ENCODE data around the gene DNAAF2. TPM values are rescaled to one million over a fixed set of nuclear protein-coding genes. Genes with fewer than 3 reads are reported as not detected.

Gene DNAAF2
- total and polyA plus RNA-seq, 2 of the 13 experiments (the other 11 are each of a cell fraction or from before 2014, with no cell fraction given): 6.1 to 13.6 TPM

GRCh38 chr14:49620182-49621113 lies 14.6 kb downstream of the DNAAF2 start, which contains the start of the genes MGAT2 and RPL36AL (continued):
- peak; percentile 75; the same call in 1 of the 2 replicates for TF ChIP-seq SIN3A (IDR thresholded peaks at IDR 0.05; ENCODE audit: borderline replicate concordance, low read depth, low read length)
- TF ChIP-seq, protein P1, sequence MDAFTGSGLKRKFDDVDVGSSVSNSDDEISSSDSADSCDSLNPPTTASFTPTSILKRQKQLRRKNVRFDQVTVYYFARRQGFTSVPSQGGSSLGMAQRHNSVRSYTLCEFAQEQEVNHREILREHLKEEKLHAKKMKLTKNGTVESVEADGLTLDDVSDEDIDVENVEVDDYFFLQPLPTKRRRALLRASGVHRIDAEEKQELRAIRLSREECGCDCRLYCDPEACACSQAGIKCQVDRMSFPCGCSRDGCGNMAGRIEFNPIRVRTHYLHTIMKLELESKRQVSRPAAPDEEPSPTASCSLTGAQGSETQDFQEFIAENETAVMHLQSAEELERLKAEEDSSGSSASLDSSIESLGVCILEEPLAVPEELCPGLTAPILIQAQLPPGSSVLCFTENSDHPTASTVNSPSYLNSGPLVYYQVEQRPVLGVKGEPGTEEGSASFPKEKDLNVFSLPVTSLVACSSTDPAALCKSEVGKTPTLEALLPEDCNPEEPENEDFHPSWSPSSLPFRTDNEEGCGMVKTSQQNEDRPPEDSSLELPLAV (CRISPR knock-in tag; conservative IDR thresholded peaks at IDR 0.05; ENCODE audit: low read depth): no peak
- TF ChIP-seq, protein P2, sequence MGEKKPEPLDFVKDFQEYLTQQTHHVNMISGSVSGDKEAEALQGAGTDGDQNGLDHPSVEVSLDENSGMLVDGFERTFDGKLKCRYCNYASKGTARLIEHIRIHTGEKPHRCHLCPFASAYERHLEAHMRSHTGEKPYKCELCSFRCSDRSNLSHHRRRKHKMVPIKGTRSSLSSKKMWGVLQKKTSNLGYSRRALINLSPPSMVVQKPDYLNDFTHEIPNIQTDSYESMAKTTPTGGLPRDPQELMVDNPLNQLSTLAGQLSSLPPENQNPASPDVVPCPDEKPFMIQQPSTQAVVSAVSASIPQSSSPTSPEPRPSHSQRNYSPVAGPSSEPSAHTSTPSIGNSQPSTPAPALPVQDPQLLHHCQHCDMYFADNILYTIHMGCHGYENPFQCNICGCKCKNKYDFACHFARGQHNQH (CRISPR knock-in tag; IDR thresholded peaks at IDR 0.05): peak; percentile 80
- TF ChIP-seq NFATC3 (CRISPR knock-in tag; IDR thresholded peaks at IDR 0.05): no peak
- TF ChIP-seq ZNF124 (CRISPR knock-in tag; IDR thresholded peaks at IDR 0.05): peak; percentile 23
- no peak; the same call in 1 of the 2 replicates for TF ChIP-seq MXD1 (CRISPR knock-in tag; IDR thresholded peaks at IDR 0.05)
- no peak for TF ChIP-seq FOXO4 (CRISPR knock-in tag; conservative IDR thresholded peaks at IDR 0.05)
- no peak for TF ChIP-seq ARID3A (IDR thresholded peaks at IDR 0.05; ENCODE audit: low read depth, low read length)
- TF ChIP-seq ZBTB40 (IDR thresholded peaks at IDR 0.05): no peak
- 0 out of 2 replicates have a peak, but pooled peaks have one; percentile 16 for TF ChIP-seq ZBTB40 (CRISPR knock-in tag; IDR thresholded peaks at IDR 0.05)
- TF ChIP-seq ZNF724P (CRISPR knock-in tag; IDR thresholded peaks at IDR 0.05; ENCODE audit: borderline replicate concordance): 0 out of 2 replicates have a peak, but pooled peaks have one; percentile 28
